Fibroblast of lung (primary cell): ENCODE measurements around the gene OR8H3. TPM values are rescaled to one million over a fixed set of nuclear protein-coding genes. Genes with fewer than 3 reads are reported as not detected.

ENCODE experiments used
- DNase-seq, 2 donors: peaks; one replicate each; pipeline versions ENCODE4 v3.0.0 to v3.0.0-alpha.2; 2010; ENCODE audit warnings: low read depth in 2 of 2
- H2AFZ ChIP-seq: 2 replicates; pipeline ENCODE4 v1.5.1; 2012; ENCODE audit warnings: low read length, control low read depth, inconsistent platforms
- H3K27ac ChIP-seq: 2 replicates; pipeline ENCODE4 v1.5.1; 2011; ENCODE audit warnings: low read length, control low read depth; ENCODE audit not compliant: insufficient read depth
- H3K27me3 ChIP-seq: 2 replicates; pipeline ENCODE4 v1.5.1; 2011; ENCODE audit warnings: mild to moderate bottlenecking, low read length; ENCODE audit not compliant: control insufficient read depth, insufficient read depth
- H3K36me3 ChIP-seq: 2 replicates; pipeline ENCODE4 v1.5.1; 2011; ENCODE audit warnings: low read length; ENCODE audit not compliant: control insufficient read depth, insufficient read depth
- H3K4me1 ChIP-seq: 2 replicates; pipeline ENCODE4 v1.5.1; 2011; ENCODE audit warnings: low read length; ENCODE audit not compliant: control insufficient read depth, insufficient read depth; ENCODE audit errors: extremely low read depth
- H3K4me2 ChIP-seq: 2 replicates; pipeline ENCODE4 v1.5.1; 2011; ENCODE audit warnings: low read length, control low read depth; ENCODE audit not compliant: insufficient read depth; ENCODE audit errors: extremely low read depth
- H3K4me3 ChIP-seq, 4 experiments: fragments of 200-600 bp in 1 of 4; sonication (generic) in 1 of 4; replicated peaks in 1 of 4; 2 replicates each; pipeline ENCODE4 v1.5.1; 2011 to 2016; ENCODE audit warnings: low read length in 4 of 4, low read depth in 3 of 4, mild to moderate bottlenecking in 3 of 4, control low read depth in 2 of 4, inconsistent platforms in 1 of 4, mixed read lengths in 1 of 4; ENCODE audit not compliant: insufficient read depth in 1 of 4; ENCODE audit errors: control extremely low read depth in 1 of 4
- H3K79me2 ChIP-seq: 2 replicates; pipeline ENCODE4 v1.5.1; 2012; ENCODE audit warnings: mild to moderate bottlenecking, low read length, inconsistent platforms; ENCODE audit not compliant: control insufficient read depth, insufficient read depth
- H3K9ac ChIP-seq: 2 replicates; pipeline ENCODE4 v1.5.1; 2011; ENCODE audit warnings: mild to moderate bottlenecking, low read length, control low read depth; ENCODE audit not compliant: insufficient read depth
- H3K9me3 ChIP-seq: 2 replicates; pipeline ENCODE4 v1.5.1; 2012; ENCODE audit warnings: low read depth, low read length; ENCODE audit not compliant: control insufficient read depth, insufficient read depth
- H4K20me1 ChIP-seq: 2 replicates; pipeline ENCODE4 v1.5.1; 2011; ENCODE audit warnings: low read length; ENCODE audit not compliant: control insufficient read depth, insufficient read depth; ENCODE audit errors: extremely low read depth
- CTCF ChIP-seq, 2 donors: IDR thresholded peaks in 1 of 2; conservative IDR thresholded peaks in 1 of 2; 1 replicate in 1 of 2; 2 replicates in 1 of 2; pipeline ENCODE4 v1.5.1; 2011 to 2012; ENCODE audit warnings: low read length in 2 of 2, control low read depth in 1 of 2, inconsistent platforms in 1 of 2, low read depth in 1 of 2, mild to moderate bottlenecking in 1 of 2
- EZH2 ChIP-seq: IDR thresholded peaks from 2 replicates; pipeline ENCODE4 v1.5.1; 2012; ENCODE audit warnings: low read length, control low read depth, mild to moderate bottlenecking; ENCODE audit errors: missing control alignments
- polyA plus RNA-seq, 2 donors: library from polyadenylated mRNA; depleted of rRNA in 1 of 2; stranded (reverse) in 1 of 2; unstranded in 1 of 2; fragments of >200 nt; gene quantifications; 2 replicates each; pipeline ENCODE4 v1.2.1, GENCODE V29; 2011 to 2012; ENCODE audit warnings: missing spikeins in 1 of 2
- total RNA-seq: library from RNA; depleted of rRNA; stranded (reverse); fragments of >200 nt; gene quantifications from 2 replicates; pipeline ENCODE4 v1.2.1, GENCODE V29; 2014

OR8H3 gene
- total and polyA plus RNA-seq, 2 donors (not counting 1 experiment from before 2014, with no cell fraction given) = not detected

GRCh38 chr11:56163804-56164203, 41.6 kb downstream of the OR8H3 start:
- Histone ChIP-seq H3K27me3 (no peaks in the 10 kb centered on the region), H2AFZ (no peak overlapping the region), H3K4me1 (no peaks in the 10 kb centered on the region), H3K9me3 (no peaks in the 10 kb centered on the region), H3K9ac (no peak overlapping the region), H3K79me2 (no peaks in the 10 kb centered on the region), H3K4me2 (no peak overlapping the region), H3K36me3 (no peaks in the 10 kb centered on the region), H4K20me1 (no peaks in the 10 kb centered on the region), H3K27ac (no peak overlapping the region), H3K4me3 (no peak overlapping the region)
- DNase-seq = no peak
- TF ChIP-seq EZH2 = no peak
- TF ChIP-seq CTCF (conservative IDR thresholded peaks at IDR 0.05 in 1 of 2, IDR thresholded peaks at IDR 0.05 in 1 of 2; ENCODE audit: low read depth in 1 of 2, low read length in 2 of 2) = no peak

- TF ChIP-seq EZH2 = no peak
- no peak for TF ChIP-seq CTCF (conservative IDR thresholded peaks at IDR 0.05 in 1 of 2, IDR thresholded peaks at IDR 0.05 in 1 of 2; ENCODE audit: low read depth in 1 of 2, low read length in 2 of 2)
- no peak overlapping the region for H3K4me2 ChIP-seq
- no peaks in the 10 kb centered on the region for H3K9me3 ChIP-seq
- no peak for DNase-seq
- H3K27ac ChIP-seq = no peak overlapping the region
- H3K4me3 ChIP-seq = no peak overlapping the region
- no peaks in the 10 kb centered on the region for H4K20me1 ChIP-seq
- H2AFZ ChIP-seq = no peak overlapping the region
- no peaks in the 10 kb centered on the region for H3K4me1 ChIP-seq
- no peaks in the 10 kb centered on the region for H3K36me3 ChIP-seq
- no peak overlapping the region for H3K9ac ChIP-seq
- no peaks in the 10 kb centered on the region for H3K27me3 ChIP-seq
- no peaks in the 10 kb centered on the region for H3K79me2 ChIP-seq
Measured at GRCh38 chr11:56172256-56172830, 50.2 kb downstream of the OR8H3 start.

Other genes starting within 250 kb of the OR8H3 start
- gene TRIM51, start 239.1 kb upstream of the OR8H3 start, total RNA-seq = not detected in 2 replicates
- not detected in 2 replicates for gene TRIM51, start 239.1 kb upstream of the OR8H3 start, polyA plus RNA-seq
- not detected in 2 replicates for gene OR5W2, start 207.8 kb upstream of the OR8H3 start, total RNA-seq
- gene OR5W2, start 207.8 kb upstream of the OR8H3 start, polyA plus RNA-seq = not detected in 2 replicates
- not detected in 2 replicates for gene OR5I1, start 186.0 kb upstream of the OR8H3 start, total RNA-seq
- gene OR5I1, start 186.0 kb upstream of the OR8H3 start, polyA plus RNA-seq = not detected in 2 replicates
- gene OR10AG1, start 152.4 kb upstream of the OR8H3 start, total RNA-seq = not detected in 2 replicates
- not detected in 2 replicates for gene OR10AG1, start 152.4 kb upstream of the OR8H3 start, polyA plus RNA-seq
- gene OR5F1, start 127.7 kb upstream of the OR8H3 start, total RNA-seq = not detected in 2 replicates
- not detected in 2 replicates for gene OR5F1, start 127.7 kb upstream of the OR8H3 start, polyA plus RNA-seq
- gene OR5AS1, start 94.7 kb upstream of the OR8H3 start, total RNA-seq = not detected in 2 replicates
- gene OR5AS1, start 94.7 kb upstream of the OR8H3 start, polyA plus RNA-seq = not detected in 2 replicates
- under 0.01 TPM in 1 of 2 replicates, not detected in the other for gene OR8I2, start 29.1 kb upstream of the OR8H3 start, total RNA-seq
- gene OR8I2, start 29.1 kb upstream of the OR8H3 start, polyA plus RNA-seq = not detected in 2 replicates
- not detected in 2 replicates for gene OR8H2, start 18.7 kb upstream of the OR8H3 start, total RNA-seq
- gene OR8H2, start 18.7 kb upstream of the OR8H3 start, polyA plus RNA-seq = not detected in 2 replicates
- gene OR8J3, start 17.8 kb downstream of the OR8H3 start, total RNA-seq = not detected in 2 replicates
- gene OR8J3, start 17.8 kb downstream of the OR8H3 start, polyA plus RNA-seq = not detected in 2 replicates
- gene OR8K5, start 37.9 kb downstream of the OR8H3 start, total RNA-seq = not detected in 2 replicates
- gene OR8K5, start 37.9 kb downstream of the OR8H3 start, polyA plus RNA-seq = not detected in 2 replicates
- gene OR5J2, start 54.2 kb downstream of the OR8H3 start, total RNA-seq = not detected in 2 replicates
- gene OR5J2, start 54.2 kb downstream of the OR8H3 start, polyA plus RNA-seq = not detected in 2 replicates
- not detected in 2 replicates for gene OR5T2, start 111.9 kb downstream of the OR8H3 start, total RNA-seq
- not detected in 2 replicates for gene OR5T2, start 111.9 kb downstream of the OR8H3 start, polyA plus RNA-seq
- not detected in 2 replicates for gene OR5T3, start 129.9 kb downstream of the OR8H3 start, total RNA-seq
- gene OR5T3, start 129.9 kb downstream of the OR8H3 start, polyA plus RNA-seq = not detected in 2 replicates
- not detected in 2 replicates for gene OR5T1, start 151.8 kb downstream of the OR8H3 start, total RNA-seq
- not detected in 2 replicates for gene OR5T1, start 151.8 kb downstream of the OR8H3 start, polyA plus RNA-seq
- gene OR8H1, start 169.9 kb downstream of the OR8H3 start, total RNA-seq = not detected in 2 replicates
- not detected in 2 replicates for gene OR8H1, start 169.9 kb downstream of the OR8H3 start, polyA plus RNA-seq
- not detected in 2 replicates for gene OR8K3, start 192.8 kb downstream of the OR8H3 start, total RNA-seq
- gene OR8K3, start 192.8 kb downstream of the OR8H3 start, polyA plus RNA-seq = not detected in 2 replicates
- gene OR8K1, start 223.7 kb downstream of the OR8H3 start, total RNA-seq = not detected in 2 replicates
- gene OR8K1, start 223.7 kb downstream of the OR8H3 start, polyA plus RNA-seq = not detected in 2 replicates
- gene OR8J1, start 231.9 kb downstream of the OR8H3 start, total RNA-seq = not detected in 2 replicates
- gene OR8J1, start 231.9 kb downstream of the OR8H3 start, polyA plus RNA-seq = not detected in 2 replicates